Fibroblast of lung (primary cell): ENCODE results near the gene CEP131. TPM values are rescaled to one million over a fixed set of nuclear protein-coding genes. Genes with fewer than 3 reads are reported as not detected.

Experiments
- DNase-seq, 2 donors: peaks; one replicate each; pipeline versions ENCODE4 v3.0.0 to v3.0.0-alpha.2; 2010; ENCODE audit warnings: low read depth in 2 of 2
- H2AFZ ChIP-seq: 2 replicates; pipeline ENCODE4 v1.5.1; 2012; ENCODE audit warnings: low read length, control low read depth, inconsistent platforms
- H3K27ac ChIP-seq: 2 replicates; pipeline ENCODE4 v1.5.1; 2011; ENCODE audit warnings: low read length, control low read depth; ENCODE audit not compliant: insufficient read depth
- H3K27me3 ChIP-seq: 2 replicates; pipeline ENCODE4 v1.5.1; 2011; ENCODE audit warnings: mild to moderate bottlenecking, low read length; ENCODE audit not compliant: control insufficient read depth, insufficient read depth
- H3K36me3 ChIP-seq: 2 replicates; pipeline ENCODE4 v1.5.1; 2011; ENCODE audit warnings: low read length; ENCODE audit not compliant: control insufficient read depth, insufficient read depth
- H3K4me1 ChIP-seq: 2 replicates; pipeline ENCODE4 v1.5.1; 2011; ENCODE audit warnings: low read length; ENCODE audit not compliant: control insufficient read depth, insufficient read depth; ENCODE audit errors: extremely low read depth
- H3K4me2 ChIP-seq: 2 replicates; pipeline ENCODE4 v1.5.1; 2011; ENCODE audit warnings: low read length, control low read depth; ENCODE audit not compliant: insufficient read depth; ENCODE audit errors: extremely low read depth
- H3K4me3 ChIP-seq, 4 experiments: fragments of 200-600 bp in 1 of 4; sonication (generic) in 1 of 4; replicated peaks in 1 of 4; 2 replicates each; pipeline ENCODE4 v1.5.1; 2011 to 2016; ENCODE audit warnings: low read length in 4 of 4, low read depth in 3 of 4, mild to moderate bottlenecking in 3 of 4, control low read depth in 2 of 4, inconsistent platforms in 1 of 4, mixed read lengths in 1 of 4; ENCODE audit not compliant: insufficient read depth in 1 of 4; ENCODE audit errors: control extremely low read depth in 1 of 4
- H3K79me2 ChIP-seq: 2 replicates; pipeline ENCODE4 v1.5.1; 2012; ENCODE audit warnings: mild to moderate bottlenecking, low read length, inconsistent platforms; ENCODE audit not compliant: control insufficient read depth, insufficient read depth
- H3K9ac ChIP-seq: 2 replicates; pipeline ENCODE4 v1.5.1; 2011; ENCODE audit warnings: mild to moderate bottlenecking, low read length, control low read depth; ENCODE audit not compliant: insufficient read depth
- H3K9me3 ChIP-seq: 2 replicates; pipeline ENCODE4 v1.5.1; 2012; ENCODE audit warnings: low read depth, low read length; ENCODE audit not compliant: control insufficient read depth, insufficient read depth
- H4K20me1 ChIP-seq: 2 replicates; pipeline ENCODE4 v1.5.1; 2011; ENCODE audit warnings: low read length; ENCODE audit not compliant: control insufficient read depth, insufficient read depth; ENCODE audit errors: extremely low read depth
- CTCF ChIP-seq, 2 donors: IDR thresholded peaks in 1 of 2; conservative IDR thresholded peaks in 1 of 2; 1 replicate in 1 of 2; 2 replicates in 1 of 2; pipeline ENCODE4 v1.5.1; 2011 to 2012; ENCODE audit warnings: low read length in 2 of 2, control low read depth in 1 of 2, inconsistent platforms in 1 of 2, low read depth in 1 of 2, mild to moderate bottlenecking in 1 of 2
- EZH2 ChIP-seq: IDR thresholded peaks from 2 replicates; pipeline ENCODE4 v1.5.1; 2012; ENCODE audit warnings: low read length, control low read depth, mild to moderate bottlenecking; ENCODE audit errors: missing control alignments
- polyA plus RNA-seq, 2 donors: library from polyadenylated mRNA; depleted of rRNA in 1 of 2; stranded (reverse) in 1 of 2; unstranded in 1 of 2; fragments of >200 nt; gene quantifications; 2 replicates each; pipeline ENCODE4 v1.2.1, GENCODE V29; 2011 to 2012; ENCODE audit warnings: missing spikeins in 1 of 2
- total RNA-seq: library from RNA; depleted of rRNA; stranded (reverse); fragments of >200 nt; gene quantifications from 2 replicates; pipeline ENCODE4 v1.2.1, GENCODE V29; 2014

Gene CEP131
- total and polyA plus RNA-seq, 2 donors (not counting 1 experiment from before 2014, with no cell fraction given), result 2.0 to 7.4 TPM

- H3K36me3 ChIP-seq, result no peaks in the 10 kb centered on the region
- TF ChIP-seq EZH2 (no peak), CTCF (conservative IDR thresholded peaks at IDR 0.05 in 1 of 2, IDR thresholded peaks at IDR 0.05 in 1 of 2; ENCODE audit: low read depth in 1 of 2, low read length in 2 of 2) (no peak)
- H3K27ac ChIP-seq, result no peak overlapping the region
Measured at GRCh38 chr17:81197831-81198490, 24.8 kb downstream of the CEP131 start.

GRCh38 chr17:81197409-81197795 is 25.4 kb downstream of the CEP131 start:
- H3K4me2 ChIP-seq, result no peak overlapping the region
- H3K36me3 ChIP-seq, result no peaks in the 10 kb centered on the region
- no peaks in the 10 kb centered on the region for H3K9me3 ChIP-seq
- no peak for TF ChIP-seq CTCF (conservative IDR thresholded peaks at IDR 0.05 in 1 of 2, IDR thresholded peaks at IDR 0.05 in 1 of 2; ENCODE audit: low read depth in 1 of 2, low read length in 2 of 2)
- DNase-seq, result no peak
- H3K27ac ChIP-seq, result no peak overlapping the region
- H3K4me3 ChIP-seq, result no peak overlapping the region
- no peak overlapping the region for H3K9ac ChIP-seq
- H2AFZ ChIP-seq, result no peak overlapping the region
- H4K20me1 ChIP-seq, result no peaks in the 10 kb centered on the region
- no peaks in the 10 kb centered on the region for H3K79me2 ChIP-seq
- no peaks in the 10 kb centered on the region for H3K27me3 ChIP-seq
- H3K4me1 ChIP-seq, result no peaks in the 10 kb centered on the region

More at GRCh38 chr17:81197831-81198490, 24.8 kb downstream of the CEP131 start:
- Histone ChIP-seq H3K4me1 (no peaks in the 10 kb centered on the region), H3K27me3 (no peaks in the 10 kb centered on the region), H3K4me2 (no peak overlapping the region), H2AFZ (no peak overlapping the region), H3K9ac (no peak overlapping the region), H3K9me3 (no peaks in the 10 kb centered on the region), H4K20me1 (no peaks in the 10 kb centered on the region), H3K4me3 (no peak overlapping the region), H3K79me2 (no peaks in the 10 kb centered on the region)
- no peak for DNase-seq

GRCh38 chr17:81196505-81197408 is 26.0 kb downstream of the CEP131 start:
- no peak for TF ChIP-seq EZH2
- TF ChIP-seq CTCF (conservative IDR thresholded peaks at IDR 0.05 in 1 of 2, IDR thresholded peaks at IDR 0.05 in 1 of 2; ENCODE audit: low read depth in 1 of 2, low read length in 2 of 2), result no peak
- Histone ChIP-seq H4K20me1 (no peaks in the 10 kb centered on the region), H3K4me1 (no peaks in the 10 kb centered on the region), H3K36me3 (no peaks in the 10 kb centered on the region), H3K27me3 (no peaks in the 10 kb centered on the region), H3K79me2 (no peaks in the 10 kb centered on the region), H3K9me3 (no peaks in the 10 kb centered on the region), H3K27ac (no peak overlapping the region), H3K4me3 (no peak overlapping the region), H3K4me2 (no peak overlapping the region), H2AFZ (no peak overlapping the region), H3K9ac (no peak overlapping the region)
- no peak for DNase-seq
